ENCODE measurements around the gene CAMTA1. TPM values are rescaled to one million over a fixed set of nuclear protein-coding genes. Genes with fewer than 3 reads are reported as not detected.

CAMTA1 gene
- total and polyA plus RNA-seq, 12 donors: 123 to 265 (median 142) TPM

GRCh38 chr1:7107109-7107830 is 322.0 kb downstream of the CAMTA1 start:
- DNase-seq (no peak), ATAC-seq (no peak)
- no peak for TF ChIP-seq CTCF (IDR thresholded peaks at IDR 0.05)
- intact Hi-C loops (cut with DNase I): no loop called here
- Histone ChIP-seq H3K4me3 (no peak overlapping the region), H3K27ac (no peak overlapping the region), H3K27me3 (peaks cover 0 to 21% (median 13%) of the 10 kb centered on the region in 7 donors), H3K36me3 (no peaks in the 10 kb centered on the region), H3K9me3 (peaks cover 0 to 6% (median 0%) of the 10 kb centered on the region in 11 donors), H3K4me1 (no peaks in the 10 kb centered on the region)
- 56 to 60% methylated on average over 17 of the region's 17 CpGs for WGBS, 2 donors

- H3K4me3 ChIP-seq: no peak overlapping the region
- no peak for ATAC-seq
- DNase-seq: no peak
- intact Hi-C loops (cut with DNase I): no loop called here
- H3K9me3 ChIP-seq: peaks cover 0 to 6% (median 0%) of the 10 kb centered on the region in 11 donors
- H3K27me3 ChIP-seq: peaks cover 0 to 21% (median 13%) of the 10 kb centered on the region in 7 donors
- WGBS, 2 donors: 91% methylated on average over 8 of the region's 8 CpGs
- TF ChIP-seq CTCF (IDR thresholded peaks at IDR 0.05): no peak
- no peaks in the 10 kb centered on the region for H3K36me3 ChIP-seq
- no peaks in the 10 kb centered on the region for H3K4me1 ChIP-seq
- H3K27ac ChIP-seq: no peak overlapping the region
Measured at GRCh38 chr1:7108251-7108650, 323.0 kb downstream of the CAMTA1 start.

- peaks cover 0 to 6% (median 0%) of the 10 kb centered on the region in 11 donors for H3K9me3 ChIP-seq
- 63 to 67% methylated on average over 3 of the region's 3 CpGs for WGBS, 2 donors
- no peak overlapping the region for H3K27ac ChIP-seq
- DNase-seq (no peak), ATAC-seq (no peak)
- H3K4me3 ChIP-seq: no peak overlapping the region
- H3K4me1 ChIP-seq: no peaks in the 10 kb centered on the region
- peaks cover 0 to 21% (median 13%) of the 10 kb centered on the region in 7 donors for H3K27me3 ChIP-seq
- no peak for TF ChIP-seq CTCF (IDR thresholded peaks at IDR 0.05)
- no peaks in the 10 kb centered on the region for H3K36me3 ChIP-seq
- intact Hi-C loops (cut with DNase I): no loop called here
Measured at GRCh38 chr1:7109901-7110300, 324.6 kb downstream of the CAMTA1 start.

GRCh38 chr1:7110321-7110720 is 325.1 kb downstream of the CAMTA1 start:
- DNase-seq: no peak
- Histone ChIP-seq H3K4me1 (no peaks in the 10 kb centered on the region), H3K27me3 (peaks cover 0 to 21% (median 9%) of the 10 kb centered on the region in 7 donors), H3K36me3 (no peaks in the 10 kb centered on the region), H3K4me3 (no peak overlapping the region), H3K27ac (no peak overlapping the region), H3K9me3 (peaks cover 0 to 6% (median 0%) of the 10 kb centered on the region in 11 donors)
- no peak for TF ChIP-seq CTCF (IDR thresholded peaks at IDR 0.05)
- ATAC-seq: no peak
- 70 to 72% methylated on average over 8 of the region's 8 CpGs for WGBS, 2 donors
- intact Hi-C loops (cut with DNase I): no loop called here
